ENCODE data around the gene TMEM115.

The TMEM115 gene

DNA sequence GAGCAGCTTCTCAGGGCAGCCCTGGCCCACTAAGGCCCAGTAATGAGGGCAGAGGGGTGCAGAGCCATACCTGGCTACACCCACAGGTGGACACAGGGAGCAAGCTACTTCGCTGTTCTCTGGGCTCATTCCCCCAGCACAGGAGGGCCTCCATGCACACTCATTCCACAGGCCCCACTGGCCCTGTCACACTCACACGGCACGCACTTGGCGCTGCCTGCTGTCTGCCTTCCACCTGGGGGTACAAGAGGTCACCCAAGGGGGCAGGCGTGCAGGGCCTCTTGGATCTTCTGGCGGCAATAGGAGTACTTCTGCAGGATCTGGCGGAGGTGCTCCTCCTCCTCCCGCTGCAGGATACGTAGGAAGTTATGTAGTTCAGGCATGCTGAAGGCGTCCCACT lies 29.0 kb downstream of the TMEM115 start:
- no peak for DNase-seq

- peak; percentile 96 for DNase-seq
Observed at GRCh38 chr3:50327943-50328691, 31.2 kb downstream of the TMEM115 start, which contains the start of gene TUSC2. TUSC2 (minus strand) TSS chr3:50328223; CDS start chr3:50328099, 124 bp downstream.

- no peak for DNase-seq
Observed at GRCh38 chr3:50327129-50327528, 32.2 kb downstream of the TMEM115 start.

- no peak for DNase-seq
Observed at GRCh38 chr3:50326182-50326541, 33.2 kb downstream of the TMEM115 start.

DNA sequence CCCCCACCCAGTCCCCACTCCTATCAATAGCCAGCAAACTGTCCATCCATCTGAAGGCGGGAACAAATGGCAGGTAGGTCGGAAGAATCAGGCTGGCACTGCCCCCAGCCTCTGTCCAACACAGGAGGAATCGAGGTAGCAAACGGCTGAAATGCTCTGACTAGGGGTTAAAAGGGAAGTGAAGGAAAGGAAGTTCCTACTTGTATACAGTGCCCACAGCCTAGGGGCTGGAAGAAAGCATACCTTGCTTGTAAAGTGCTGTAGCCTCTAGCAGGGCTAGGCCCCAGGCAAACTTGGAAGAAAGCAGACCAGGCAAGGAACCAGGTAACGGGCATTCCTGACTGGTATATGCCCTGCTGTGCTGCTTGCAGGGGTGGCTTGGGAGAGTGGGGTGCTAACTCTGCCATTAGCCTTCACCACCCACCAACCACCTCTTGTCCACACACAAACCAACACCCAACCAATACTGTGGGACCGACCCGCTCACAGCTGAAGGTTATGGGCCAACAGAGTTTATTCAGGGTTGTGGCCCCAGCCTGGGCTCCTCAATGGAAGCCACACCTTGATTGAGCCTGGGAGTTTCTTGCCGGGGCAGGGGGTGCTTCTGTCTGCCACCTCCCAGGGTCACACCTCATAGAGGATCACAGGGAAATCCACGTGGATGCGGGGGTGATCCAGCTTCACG lies 33.7 kb downstream of the TMEM115 start:
- no peak for DNase-seq

GRCh38 chr3:50325113-50325480 lies 34.2 kb downstream of the TMEM115 start:
- DNase-seq = no peak

GRCh38 chr3:50324351-50325112 lies 34.8 kb downstream of the TMEM115 start:
- peak; percentile 75 for DNase-seq

DNA sequence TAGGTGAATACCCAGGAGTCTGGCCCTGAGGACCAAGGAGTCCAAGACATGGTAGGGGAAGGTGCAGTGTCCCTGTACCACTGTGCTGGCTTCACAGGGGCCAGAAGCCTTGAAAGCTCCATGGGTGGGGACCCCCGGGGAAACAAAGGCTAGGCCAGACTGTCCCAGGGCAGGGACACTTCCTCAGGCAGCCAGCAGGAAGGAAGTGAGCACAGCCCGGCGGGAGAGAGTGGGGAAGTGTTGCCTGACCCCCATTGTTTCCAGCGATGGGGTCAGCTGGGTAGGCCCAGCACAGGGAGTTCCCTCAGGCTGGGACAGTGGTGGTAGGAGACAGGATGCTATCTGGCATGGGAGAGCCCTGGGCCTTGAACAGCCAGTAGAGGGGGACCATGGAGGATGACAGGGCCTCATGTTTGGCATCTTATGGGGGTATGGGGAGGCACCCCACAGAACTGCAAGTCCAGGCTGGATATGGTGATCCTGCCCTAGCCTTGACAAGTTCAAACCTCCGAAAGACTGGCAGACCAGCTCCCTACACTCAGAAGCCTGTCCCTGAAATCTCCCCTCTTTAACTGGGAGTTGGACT lies 35.6 kb downstream of the TMEM115 start:
- DNase-seq = no peak

DNA sequence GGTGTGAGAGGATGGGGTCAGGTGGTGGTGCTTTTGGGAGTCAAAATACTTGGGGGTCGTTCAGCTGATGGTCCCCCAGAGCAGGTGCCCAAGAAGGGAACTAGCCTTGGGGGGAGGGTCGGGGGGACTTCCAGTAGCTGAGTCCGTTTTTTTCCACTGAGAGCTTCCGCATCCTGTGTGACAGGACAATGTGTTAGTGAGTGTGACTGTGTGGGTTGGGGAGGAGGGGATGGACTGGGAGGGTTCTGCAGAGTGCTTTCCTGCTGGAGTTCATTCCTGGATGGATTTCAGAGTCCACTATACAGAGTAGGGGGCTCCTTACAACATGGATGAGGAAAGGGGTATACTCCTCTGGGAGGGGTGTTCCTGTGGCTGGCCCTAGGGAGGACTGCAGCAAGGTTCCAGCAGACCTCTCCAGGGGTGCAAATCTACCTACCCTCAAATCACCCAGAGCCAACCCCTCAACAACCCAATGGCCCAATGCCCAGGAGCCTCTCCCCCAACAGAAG lies 36.2 kb downstream of the TMEM115 start:
- no peak for DNase-seq

DNA sequence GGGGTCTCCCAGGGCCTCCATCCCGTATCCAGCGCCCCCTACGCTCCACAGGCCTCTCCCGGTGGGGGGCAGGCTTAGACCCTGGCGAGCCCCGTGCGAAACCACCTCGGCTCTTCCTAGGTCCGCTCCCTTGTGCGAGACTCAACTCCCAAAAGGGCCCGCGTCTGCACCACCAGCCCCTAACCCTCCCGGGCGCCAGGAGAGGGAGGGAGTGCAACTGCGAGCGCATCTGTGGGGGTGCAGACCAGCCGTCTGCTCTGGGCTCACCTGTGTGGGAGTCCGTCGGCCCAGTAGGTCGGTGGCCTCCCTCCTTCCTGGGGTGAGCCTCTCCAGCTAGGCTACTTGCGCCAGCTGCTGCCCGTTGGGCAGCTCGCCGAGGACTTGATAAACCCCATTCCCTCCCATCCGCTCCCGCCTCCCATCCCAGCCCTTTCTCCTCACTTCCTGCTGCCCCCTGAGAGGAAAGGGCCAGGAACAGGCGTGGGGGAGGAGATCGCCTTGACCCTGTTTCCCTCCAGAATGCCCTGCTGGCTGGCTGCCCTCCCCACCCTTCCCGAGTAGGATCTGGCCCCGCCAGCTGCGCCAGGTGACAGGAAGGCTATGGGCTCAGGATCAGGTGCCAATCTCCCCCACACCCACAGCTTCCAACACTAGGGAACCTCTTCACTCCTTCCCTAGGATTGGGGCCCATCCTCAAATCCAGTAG lies 36.8 kb downstream of the TMEM115 start, which contains the start of gene HYAL2:
Gene HYAL2, minus strand, starts transcription at position 360 of the 706 bp plus-strand sequence. CDS start 2,256 bp downstream, outside the sequence.
- peak; percentile 66 for DNase-seq

DNA sequence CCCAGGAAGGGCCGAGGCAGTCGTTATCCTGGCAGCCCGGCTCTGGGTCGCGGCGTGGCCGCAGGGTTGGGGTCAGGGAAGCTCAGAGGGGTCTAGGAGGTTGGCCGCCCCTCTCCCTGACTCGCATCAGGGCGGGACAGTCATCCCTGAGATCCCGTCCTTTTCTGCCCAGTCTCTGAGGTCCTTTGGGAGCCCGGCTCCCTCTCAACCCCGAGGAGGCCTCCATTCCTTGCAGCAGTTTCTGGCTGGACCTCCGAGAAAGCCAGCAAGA lies 37.3 kb downstream of the TMEM115 start:
- no peak for DNase-seq

DNA sequence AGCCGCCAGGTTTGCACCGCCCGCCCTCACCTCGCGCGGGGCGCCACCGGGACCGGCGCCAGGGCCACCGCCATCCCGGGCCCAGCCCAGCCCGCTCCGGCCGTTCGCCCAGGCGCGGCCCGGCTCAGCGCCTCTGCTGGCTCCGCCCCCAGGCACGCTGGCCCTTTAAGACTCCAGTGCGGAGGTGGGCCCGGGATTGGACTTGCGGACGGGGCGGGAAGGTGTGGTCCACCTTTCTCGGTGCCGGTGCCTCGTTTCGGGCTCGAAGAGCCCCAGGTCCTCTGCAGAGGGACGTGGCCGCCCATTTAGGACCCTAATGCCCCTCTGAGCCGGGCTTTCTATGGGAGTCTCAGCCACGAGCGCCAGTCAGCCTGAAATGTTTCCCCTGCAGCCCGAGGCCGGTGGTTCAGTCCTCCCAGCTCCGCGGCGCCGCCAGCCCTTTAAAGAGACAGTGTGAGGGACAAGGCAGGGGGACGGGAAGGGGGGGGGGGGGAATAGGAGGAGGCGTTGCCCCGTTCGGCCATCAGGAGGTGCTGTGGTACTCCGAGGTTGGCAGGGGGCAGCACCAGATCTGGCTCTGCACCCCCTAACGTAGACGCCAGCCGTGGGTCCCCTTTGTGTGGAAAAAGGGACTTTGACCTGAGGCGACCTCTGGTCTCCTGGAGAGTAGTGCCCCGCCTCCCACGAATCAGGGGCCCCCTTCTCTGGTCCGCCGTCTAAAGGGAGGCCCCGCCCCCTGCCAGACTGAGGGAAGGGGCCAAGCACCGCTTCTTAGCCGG lies 37.8 kb downstream of the TMEM115 start:
- DNase-seq = peak; percentile 89

DNA sequence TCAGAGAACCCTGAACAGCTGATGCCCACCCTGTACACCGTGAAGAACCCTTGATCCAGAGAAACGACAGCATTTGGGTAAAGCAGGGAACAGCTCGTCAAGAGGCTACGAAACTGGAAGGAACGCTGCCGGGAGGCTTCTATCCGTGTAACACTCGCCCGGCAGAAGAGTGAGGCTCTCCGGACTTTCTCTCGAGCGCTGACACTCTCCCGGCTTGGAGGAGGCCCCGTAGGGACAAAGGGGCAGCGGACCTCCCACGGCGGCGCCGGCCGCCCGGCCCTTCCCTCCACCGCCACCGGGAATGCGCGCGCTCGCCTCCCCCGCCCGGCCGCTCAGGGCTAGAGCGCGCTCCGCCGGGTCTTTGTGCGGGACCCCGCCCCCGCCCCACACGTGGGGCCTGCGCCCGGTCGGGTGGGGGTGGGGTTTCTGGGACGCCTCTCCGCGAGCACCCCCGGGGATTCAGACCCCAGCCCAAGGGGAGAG lies 38.4 kb downstream of the TMEM115 start:
- peak; percentile 82 for DNase-seq

GRCh38 chr3:50319894-50320625 lies 39.3 kb downstream of the TMEM115 start:
- no peak for DNase-seq

DNA sequence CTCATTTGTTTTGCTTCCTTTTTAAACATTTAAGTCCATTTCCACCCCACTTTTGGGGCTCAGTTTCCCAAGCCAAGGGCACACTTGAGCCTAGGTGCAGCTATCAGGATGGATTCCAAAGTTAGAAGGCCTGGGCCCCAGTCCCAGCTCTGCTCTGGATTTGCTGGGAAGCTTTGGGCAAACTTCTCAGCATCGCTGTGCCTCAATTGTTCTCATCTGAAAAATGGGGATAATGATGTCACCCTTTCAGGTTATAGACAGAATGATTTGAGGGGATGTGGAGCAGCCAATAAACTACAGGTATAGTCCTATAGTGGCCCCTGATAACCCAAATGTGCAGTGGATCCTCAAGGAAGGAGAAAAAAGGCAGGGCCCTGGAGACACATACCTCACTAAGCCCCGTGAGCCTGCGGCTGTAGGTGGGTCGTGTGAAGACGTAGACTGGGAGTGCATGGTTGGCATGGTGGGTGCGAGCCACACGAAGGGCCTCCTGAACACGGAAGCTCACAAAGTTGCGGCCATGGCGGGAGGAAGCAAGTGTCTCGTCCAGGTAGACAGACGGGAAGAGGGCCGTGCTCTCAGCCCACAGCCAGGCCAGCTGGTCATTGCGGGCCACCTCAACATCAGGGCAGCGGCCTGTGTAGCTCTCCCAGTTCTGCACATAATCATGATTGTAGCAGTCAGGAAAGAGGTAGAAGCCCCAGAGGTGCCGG lies 40.0 kb downstream of the TMEM115 start:
- no peak for DNase-seq

DNA sequence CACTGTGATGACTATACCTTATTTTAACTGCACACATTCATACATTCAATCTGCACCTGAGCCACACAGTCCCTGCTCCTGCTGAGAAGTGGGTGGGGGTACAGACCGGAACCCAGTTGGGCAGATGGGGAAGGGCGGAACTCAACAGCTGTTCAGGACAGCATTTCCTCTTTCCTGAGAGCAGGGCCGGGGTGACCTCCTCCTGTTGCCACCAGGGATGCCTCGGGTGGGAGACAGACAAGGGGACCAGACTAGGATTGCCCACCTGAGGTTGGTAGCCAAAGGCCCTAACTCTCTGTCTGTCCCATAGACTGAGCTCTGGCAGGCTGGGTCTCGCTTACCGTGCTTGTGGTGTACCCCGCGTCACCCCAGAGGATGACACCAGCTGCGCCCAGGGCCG lies 40.7 kb downstream of the TMEM115 start:
- DNase-seq = peak; percentile 57

DNA sequence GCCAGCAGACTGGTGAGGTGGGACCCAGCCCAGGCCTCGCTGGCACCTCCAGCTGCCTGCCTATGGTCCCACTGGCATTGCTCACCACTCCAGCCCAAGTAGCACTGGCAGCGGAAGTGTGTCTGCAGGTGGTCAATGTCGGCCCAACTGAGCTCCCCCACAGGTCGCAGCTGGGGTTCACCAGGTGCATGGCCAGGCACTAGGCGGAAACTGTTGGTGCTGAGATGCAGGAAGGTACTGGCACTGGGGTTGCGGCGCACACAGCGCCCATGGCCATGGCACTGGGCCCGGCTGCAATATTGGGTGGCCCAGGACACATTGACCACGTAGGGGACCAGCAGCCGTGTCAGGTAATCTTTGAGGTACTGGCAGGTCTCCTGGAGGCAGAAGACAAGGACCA lies 41.2 kb downstream of the TMEM115 start:
- no peak for DNase-seq

- DNase-seq = peak; percentile 23
Observed at GRCh38 chr3:50317300-50317699, 42.0 kb downstream of the TMEM115 start.

- DNase-seq = peak; percentile 54
Observed at GRCh38 chr3:50316657-50317242, 42.6 kb downstream of the TMEM115 start.

DNA sequence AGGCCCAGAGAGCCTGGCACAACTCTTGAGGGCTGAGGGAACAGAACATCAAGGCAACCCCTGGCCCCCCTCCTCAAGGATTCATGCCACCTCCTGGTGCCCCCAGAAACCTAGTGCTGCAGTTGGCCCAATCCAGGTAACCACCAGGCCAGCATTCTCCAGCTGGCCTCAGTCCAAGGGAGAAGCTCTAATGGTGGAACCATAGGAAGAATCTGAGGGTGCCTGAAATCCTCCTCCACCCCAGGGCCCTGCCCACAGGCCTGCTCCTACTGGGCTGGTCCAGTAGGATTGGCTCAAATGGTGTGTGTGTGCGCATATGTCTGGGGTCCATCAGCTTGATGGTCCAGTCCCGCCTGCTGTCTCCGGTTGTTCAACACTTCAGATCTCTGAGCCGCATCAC lies 44.5 kb downstream of the TMEM115 start:
- DNase-seq = no peak
